ENCODE data around the gene DDIT3.

DNA sequence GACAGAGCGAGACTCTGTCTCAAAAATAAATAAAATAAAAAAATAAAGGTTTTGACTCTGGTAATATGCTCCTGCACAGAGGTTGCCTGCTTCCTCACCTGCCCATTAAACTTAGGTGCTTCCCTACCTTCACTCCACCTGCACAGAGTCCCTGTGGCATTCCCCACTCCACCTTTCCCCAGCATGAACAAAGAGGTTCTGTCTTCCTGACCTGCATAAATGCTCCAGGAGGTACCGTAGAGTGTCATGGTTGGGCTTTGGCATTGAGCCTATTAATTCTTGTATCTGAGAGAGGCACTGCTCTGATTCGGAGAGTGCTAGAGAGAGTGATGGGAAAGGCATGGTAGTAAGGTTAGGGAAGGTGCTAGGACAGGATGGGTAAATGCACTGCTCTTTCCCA, 46.9 kb downstream of the DDIT3 start:
- no peak for TF ChIP-seq SUZ12 (IDR thresholded peaks at IDR 0.05; ENCODE audit: low read length)
- TF ChIP-seq, protein P1, sequence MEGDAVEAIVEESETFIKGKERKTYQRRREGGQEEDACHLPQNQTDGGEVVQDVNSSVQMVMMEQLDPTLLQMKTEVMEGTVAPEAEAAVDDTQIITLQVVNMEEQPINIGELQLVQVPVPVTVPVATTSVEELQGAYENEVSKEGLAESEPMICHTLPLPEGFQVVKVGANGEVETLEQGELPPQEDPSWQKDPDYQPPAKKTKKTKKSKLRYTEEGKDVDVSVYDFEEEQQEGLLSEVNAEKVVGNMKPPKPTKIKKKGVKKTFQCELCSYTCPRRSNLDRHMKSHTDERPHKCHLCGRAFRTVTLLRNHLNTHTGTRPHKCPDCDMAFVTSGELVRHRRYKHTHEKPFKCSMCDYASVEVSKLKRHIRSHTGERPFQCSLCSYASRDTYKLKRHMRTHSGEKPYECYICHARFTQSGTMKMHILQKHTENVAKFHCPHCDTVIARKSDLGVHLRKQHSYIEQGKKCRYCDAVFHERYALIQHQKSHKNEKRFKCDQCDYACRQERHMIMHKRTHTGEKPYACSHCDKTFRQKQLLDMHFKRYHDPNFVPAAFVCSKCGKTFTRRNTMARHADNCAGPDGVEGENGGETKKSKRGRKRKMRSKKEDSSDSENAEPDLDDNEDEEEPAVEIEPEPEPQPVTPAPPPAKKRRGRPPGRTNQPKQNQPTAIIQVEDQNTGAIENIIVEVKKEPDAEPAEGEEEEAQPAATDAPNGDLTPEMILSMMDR (IDR thresholded peaks at IDR 0.05; ENCODE audit: control extremely low read depth in 1 of 3, insufficient read depth in 1 of 3, low read depth in 1 of 3, low read length in 3 of 3), result no peak
- no peak for TF ChIP-seq CREB1 (IDR thresholded peaks at IDR 0.05)
- no peak for TF ChIP-seq SP2 (IDR thresholded peaks at IDR 0.05; ENCODE audit: low read length)
- TF ChIP-seq SIN3A (conservative IDR thresholded peaks at IDR 0.05 in 1 of 2, IDR thresholded peaks at IDR 0.05 in 1 of 2; ENCODE audit: low read depth in 1 of 2, low read length in 2 of 2), result no peak
- TF ChIP-seq RBBP5 (IDR thresholded peaks at IDR 0.05; ENCODE audit: borderline replicate concordance, low read depth, low read length), result no peak
- no peak for TF ChIP-seq POLR2AphosphoS5 (IDR thresholded peaks at IDR 0.05; ENCODE audit: low read depth, low read length)
- no peak for TF ChIP-seq RAD21 (IDR thresholded peaks at IDR 0.05 in 1 of 2, conservative IDR thresholded peaks at IDR 0.05 in 1 of 2; ENCODE audit: low read depth in 2 of 2, low read length in 2 of 2)
- no peak for TF ChIP-seq EZH2 (IDR thresholded peaks at IDR 0.05; ENCODE audit: low read depth, low read length, severe bottlenecking)
- no peak for TF ChIP-seq JUN (IDR thresholded peaks at IDR 0.05; ENCODE audit: low read depth, low read length)
- TF ChIP-seq, protein P2, sequence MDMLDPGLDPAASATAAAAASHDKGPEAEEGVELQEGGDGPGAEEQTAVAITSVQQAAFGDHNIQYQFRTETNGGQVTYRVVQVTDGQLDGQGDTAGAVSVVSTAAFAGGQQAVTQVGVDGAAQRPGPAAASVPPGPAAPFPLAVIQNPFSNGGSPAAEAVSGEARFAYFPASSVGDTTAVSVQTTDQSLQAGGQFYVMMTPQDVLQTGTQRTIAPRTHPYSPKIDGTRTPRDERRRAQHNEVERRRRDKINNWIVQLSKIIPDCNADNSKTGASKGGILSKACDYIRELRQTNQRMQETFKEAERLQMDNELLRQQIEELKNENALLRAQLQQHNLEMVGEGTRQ (IDR thresholded peaks at IDR 0.05; ENCODE audit: low read length), result no peak
- no peak for TF ChIP-seq JUND (IDR thresholded peaks at IDR 0.05; ENCODE audit: low read length)
- TF ChIP-seq SP1 (IDR thresholded peaks at IDR 0.05; ENCODE audit: low read depth, low read length), result no peak

Measured in H1 (cell line).